Progenitor cell of endocrine pancreas (in vitro differentiated cells): ENCODE measurements around the gene B3GALNT1. TPM values are rescaled to one million over a fixed set of nuclear protein-coding genes. Genes with fewer than 3 reads are reported as not detected.

ENCODE experiments used
- DNase-seq: peaks from one replicate; pipeline ENCODE4 v3.0.0; 2021; ENCODE audit warnings: low spot score; ENCODE audit not compliant: unreplicated experiment
- H3K27ac Mint-ChIP-seq: 2 replicates; pipeline ENCODE4 v1.8.0; 2021; ENCODE audit warnings: mild to moderate bottlenecking, moderate library complexity, mixed read lengths
- H3K27me3 Mint-ChIP-seq: 2 replicates; pipeline ENCODE4 v1.8.0; 2021; ENCODE audit warnings: mixed read lengths
- H3K36me3 Mint-ChIP-seq: 2 replicates; pipeline ENCODE4 v1.8.0; 2022; ENCODE audit warnings: mixed read lengths; ENCODE audit not compliant: insufficient read depth
- H3K4me1 Mint-ChIP-seq: 2 replicates; pipeline ENCODE4 v1.8.0; 2021; ENCODE audit warnings: low read depth, mixed read lengths
- H3K4me3 Mint-ChIP-seq: 2 replicates; pipeline ENCODE4 v1.8.0; 2021; ENCODE audit warnings: low read depth, mild to moderate bottlenecking, moderate library complexity, mixed read lengths
- H3K9me3 Mint-ChIP-seq: 2 replicates; pipeline ENCODE4 v1.8.0; 2021; ENCODE audit warnings: low read depth, mixed read lengths
- total RNA-seq: library from RNA; stranded (reverse); gene quantifications from 2 replicates; pipeline ENCODE4 v1.2.1, GENCODE V29; 2021
- TF ChIP-seq, protein P1 (sequence below): fragments of 200-600 bp; sonication (generic); IDR thresholded peaks from one replicate; pipeline ENCODE4 v1.5.0; 2021; ENCODE audit warnings: antibody characterized with exemption, mild to moderate bottlenecking; ENCODE audit not compliant: unreplicated experiment

Gene B3GALNT1
- total RNA-seq, 1 donor from 2014 or later = 22.6 TPM

DNA sequence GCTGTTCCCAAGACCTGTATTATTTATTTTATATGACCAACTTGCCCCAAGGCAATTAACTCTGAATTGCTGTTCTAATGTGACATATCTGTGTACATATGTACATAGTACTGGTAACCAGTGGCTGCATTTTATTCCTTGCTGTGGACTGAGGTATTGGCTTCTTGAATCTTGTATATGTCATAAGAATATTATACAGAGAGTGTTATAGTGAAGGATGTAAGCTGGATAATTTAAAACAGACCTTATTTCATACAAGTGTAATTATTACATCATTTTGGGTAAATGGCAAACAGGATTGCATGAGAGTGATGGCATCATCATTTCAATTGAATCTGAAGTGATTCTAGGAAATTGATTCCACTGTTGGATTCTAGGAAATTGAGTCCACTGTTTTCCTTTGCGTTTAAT lies 32.9 kb downstream of the B3GALNT1 start:
- Mint-ChIP-seq H3K4me3 (no peak overlapping the region), H3K4me1 (no peaks in the 10 kb centered on the region), H3K36me3 (no peaks in the 10 kb centered on the region), H3K9me3 (no peaks in the 10 kb centered on the region), H3K27me3 (no peaks in the 10 kb centered on the region), H3K27ac (no peak overlapping the region)
- TF ChIP-seq, protein P1, sequence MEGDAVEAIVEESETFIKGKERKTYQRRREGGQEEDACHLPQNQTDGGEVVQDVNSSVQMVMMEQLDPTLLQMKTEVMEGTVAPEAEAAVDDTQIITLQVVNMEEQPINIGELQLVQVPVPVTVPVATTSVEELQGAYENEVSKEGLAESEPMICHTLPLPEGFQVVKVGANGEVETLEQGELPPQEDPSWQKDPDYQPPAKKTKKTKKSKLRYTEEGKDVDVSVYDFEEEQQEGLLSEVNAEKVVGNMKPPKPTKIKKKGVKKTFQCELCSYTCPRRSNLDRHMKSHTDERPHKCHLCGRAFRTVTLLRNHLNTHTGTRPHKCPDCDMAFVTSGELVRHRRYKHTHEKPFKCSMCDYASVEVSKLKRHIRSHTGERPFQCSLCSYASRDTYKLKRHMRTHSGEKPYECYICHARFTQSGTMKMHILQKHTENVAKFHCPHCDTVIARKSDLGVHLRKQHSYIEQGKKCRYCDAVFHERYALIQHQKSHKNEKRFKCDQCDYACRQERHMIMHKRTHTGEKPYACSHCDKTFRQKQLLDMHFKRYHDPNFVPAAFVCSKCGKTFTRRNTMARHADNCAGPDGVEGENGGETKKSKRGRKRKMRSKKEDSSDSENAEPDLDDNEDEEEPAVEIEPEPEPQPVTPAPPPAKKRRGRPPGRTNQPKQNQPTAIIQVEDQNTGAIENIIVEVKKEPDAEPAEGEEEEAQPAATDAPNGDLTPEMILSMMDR = no peak
- no peak for DNase-seq

DNA sequence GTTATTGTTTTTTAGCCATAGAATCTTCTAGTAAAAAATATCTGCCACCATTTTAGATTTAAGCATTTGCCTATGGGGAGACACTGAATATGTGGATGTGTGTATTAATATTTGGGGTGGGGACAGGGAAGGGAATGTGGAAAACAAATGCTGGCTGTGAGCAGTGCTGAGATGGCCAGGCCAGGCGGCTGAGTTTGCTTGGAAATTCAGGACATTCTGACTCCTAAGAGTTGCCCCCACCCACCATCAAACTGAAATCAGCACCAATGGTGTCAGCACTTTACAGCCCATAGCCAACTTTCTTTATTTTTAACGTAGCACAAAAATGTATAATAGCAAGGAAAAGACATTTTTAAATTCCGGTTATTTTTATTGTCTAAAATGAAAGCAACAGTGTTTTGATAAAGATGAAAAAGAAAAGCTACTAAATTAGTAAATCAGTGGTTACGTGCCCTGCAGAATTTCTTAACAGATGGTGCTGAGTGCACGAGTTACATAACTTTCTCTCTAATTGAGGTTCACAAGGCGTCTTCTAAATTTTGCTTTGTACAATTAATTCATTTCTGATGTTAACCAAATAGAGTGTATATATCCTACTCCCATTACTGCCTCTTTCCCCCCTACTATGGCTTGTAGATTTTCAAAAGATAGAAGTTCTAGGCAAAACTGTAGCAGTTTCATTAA lies 34.0 kb downstream of the B3GALNT1 start:
- Mint-ChIP-seq H3K36me3 (no peaks in the 10 kb centered on the region), H3K27ac (no peak overlapping the region), H3K27me3 (no peaks in the 10 kb centered on the region), H3K4me3 (no peak overlapping the region), H3K9me3 (no peaks in the 10 kb centered on the region), H3K4me1 (no peaks in the 10 kb centered on the region)
- TF ChIP-seq, protein P1 = no peak
- no peak for DNase-seq

DNA sequence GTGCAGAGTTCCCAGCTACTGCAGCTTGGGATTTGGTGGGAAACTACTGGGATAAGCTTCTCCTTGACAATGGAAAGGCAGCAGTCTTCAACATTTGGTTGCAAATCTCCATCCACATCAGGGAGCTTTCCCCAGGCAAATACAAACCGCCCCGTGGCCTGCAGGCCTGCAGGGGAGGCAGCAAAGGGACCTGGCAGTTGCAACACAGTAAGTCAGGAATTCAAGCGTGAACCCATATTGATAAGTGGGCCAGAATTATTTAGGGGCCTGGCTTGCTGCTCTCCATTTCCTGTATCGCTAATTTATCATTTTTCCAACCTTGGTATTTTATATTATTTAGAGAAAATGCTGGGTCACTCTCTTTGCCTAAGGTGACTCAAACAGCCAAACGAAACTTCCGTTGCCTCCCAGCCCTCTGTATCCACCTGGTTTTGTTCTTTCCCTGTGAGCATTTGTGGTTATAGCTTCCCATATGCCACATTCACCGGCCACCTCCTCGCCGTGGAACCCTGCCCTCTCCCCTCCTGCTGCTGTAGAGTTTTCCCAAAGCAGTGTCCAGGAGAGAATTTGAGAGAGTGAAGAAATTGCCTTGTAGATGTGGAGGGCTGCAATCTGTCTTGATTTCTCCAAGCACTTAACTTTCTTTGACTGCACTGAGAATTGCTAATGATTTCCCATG lies 34.8 kb downstream of the B3GALNT1 start:
- DNase-seq = no peak
- TF ChIP-seq, protein P1 = no peak
- Mint-ChIP-seq H3K27me3 (no peaks in the 10 kb centered on the region), H3K27ac (no peak overlapping the region), H3K9me3 (no peaks in the 10 kb centered on the region), H3K4me1 (no peaks in the 10 kb centered on the region), H3K4me3 (no peak overlapping the region), H3K36me3 (no peaks in the 10 kb centered on the region)

DNA sequence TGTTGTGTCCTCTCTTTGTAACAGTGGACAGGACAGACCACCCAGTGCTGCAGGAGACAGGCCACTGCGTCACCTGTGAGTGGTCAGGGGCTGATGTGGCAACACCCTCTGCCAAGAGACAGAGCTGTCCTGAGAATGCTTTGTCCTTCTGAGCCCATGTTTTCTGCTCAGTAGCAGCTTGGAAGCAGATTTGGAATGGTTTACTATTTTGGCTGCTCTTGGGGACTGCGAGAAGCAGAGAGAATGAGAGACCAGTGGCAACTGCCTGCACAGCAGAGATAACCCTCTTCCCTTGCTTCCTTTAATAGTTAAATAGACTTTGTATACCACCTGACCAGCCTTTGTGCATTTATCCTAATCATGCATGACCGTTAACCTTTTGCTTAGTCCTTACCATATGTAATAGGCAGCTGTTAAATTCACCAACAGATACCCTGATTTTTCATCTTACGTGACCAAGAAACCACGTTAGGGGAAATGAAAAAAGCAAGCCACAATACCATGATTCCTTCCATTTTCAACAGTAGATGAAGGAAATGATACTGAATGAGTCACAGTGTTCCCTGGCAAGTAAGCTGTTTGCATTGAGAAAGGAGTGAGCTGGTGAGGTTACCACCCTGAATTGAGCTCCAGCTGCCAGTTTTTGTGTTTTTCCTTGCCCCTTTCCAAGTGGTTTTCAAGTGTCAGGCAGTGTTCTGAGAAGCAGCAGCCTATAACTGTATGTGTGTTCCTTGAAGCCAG lies 35.5 kb downstream of the B3GALNT1 start:
- Mint-ChIP-seq H3K9me3 (no peaks in the 10 kb centered on the region), H3K27ac (no peak overlapping the region)

DNA sequence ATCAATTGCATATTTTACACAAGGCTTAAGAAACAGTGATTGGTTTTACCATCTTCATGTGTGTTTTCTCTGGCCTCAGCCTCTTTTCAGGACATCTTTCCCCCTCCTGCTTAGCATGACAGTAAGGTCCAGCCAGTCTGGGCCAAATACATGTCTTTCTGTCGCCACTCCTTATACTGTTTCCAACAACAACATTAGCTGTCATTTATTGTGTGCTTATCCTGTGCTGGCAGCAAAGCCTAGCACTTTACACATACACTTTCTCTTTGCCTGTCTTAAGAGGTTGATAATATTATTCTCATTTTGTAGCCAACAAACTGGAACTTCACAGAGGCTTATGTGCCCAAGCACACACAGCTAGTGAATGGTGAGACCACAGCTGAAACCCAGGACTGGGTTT lies 37.8 kb downstream of the B3GALNT1 start:
- Mint-ChIP-seq H3K27me3 (no peaks in the 10 kb centered on the region), H3K27ac (no peak overlapping the region), H3K36me3 (peaks cover 2% of the 10 kb centered on the region), H3K9me3 (no peaks in the 10 kb centered on the region), H3K4me1 (no peaks in the 10 kb centered on the region), H3K4me3 (no peak overlapping the region)
- TF ChIP-seq, protein P1 = no peak
- no peak for DNase-seq

More for the DNA sequence above, 35.5 kb downstream of the B3GALNT1 start:
- no peak overlapping the region for H3K4me3 Mint-ChIP-seq
- peaks cover 2% of the 10 kb centered on the region for H3K36me3 Mint-ChIP-seq
- DNase-seq = no peak
- H3K27me3 Mint-ChIP-seq = no peaks in the 10 kb centered on the region
- TF ChIP-seq, protein P1 = no peak
- H3K4me1 Mint-ChIP-seq = no peaks in the 10 kb centered on the region
